Measurements from ENCODE around the gene BDKRB2.

DNA sequence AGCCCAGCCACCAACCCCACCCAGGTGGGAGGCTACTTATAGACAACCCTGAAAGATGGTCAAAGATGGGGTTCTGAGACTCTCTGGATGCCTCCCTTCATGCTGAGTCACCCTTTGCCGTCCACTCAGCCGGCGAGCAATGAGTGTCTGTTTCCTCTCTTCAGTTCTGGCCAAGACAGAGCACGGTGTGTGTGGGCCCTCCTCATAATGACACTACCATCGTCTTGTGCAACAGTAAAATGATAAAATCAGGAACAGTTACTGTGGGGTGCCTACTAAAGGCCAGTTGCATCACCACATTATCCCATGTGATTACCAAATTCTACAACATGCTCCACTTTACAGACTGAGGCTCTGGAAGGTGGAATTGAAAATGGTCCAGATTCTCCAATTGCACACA, 44.4 kb downstream of the BDKRB2 start:
- TF ChIP-seq, protein P1, sequence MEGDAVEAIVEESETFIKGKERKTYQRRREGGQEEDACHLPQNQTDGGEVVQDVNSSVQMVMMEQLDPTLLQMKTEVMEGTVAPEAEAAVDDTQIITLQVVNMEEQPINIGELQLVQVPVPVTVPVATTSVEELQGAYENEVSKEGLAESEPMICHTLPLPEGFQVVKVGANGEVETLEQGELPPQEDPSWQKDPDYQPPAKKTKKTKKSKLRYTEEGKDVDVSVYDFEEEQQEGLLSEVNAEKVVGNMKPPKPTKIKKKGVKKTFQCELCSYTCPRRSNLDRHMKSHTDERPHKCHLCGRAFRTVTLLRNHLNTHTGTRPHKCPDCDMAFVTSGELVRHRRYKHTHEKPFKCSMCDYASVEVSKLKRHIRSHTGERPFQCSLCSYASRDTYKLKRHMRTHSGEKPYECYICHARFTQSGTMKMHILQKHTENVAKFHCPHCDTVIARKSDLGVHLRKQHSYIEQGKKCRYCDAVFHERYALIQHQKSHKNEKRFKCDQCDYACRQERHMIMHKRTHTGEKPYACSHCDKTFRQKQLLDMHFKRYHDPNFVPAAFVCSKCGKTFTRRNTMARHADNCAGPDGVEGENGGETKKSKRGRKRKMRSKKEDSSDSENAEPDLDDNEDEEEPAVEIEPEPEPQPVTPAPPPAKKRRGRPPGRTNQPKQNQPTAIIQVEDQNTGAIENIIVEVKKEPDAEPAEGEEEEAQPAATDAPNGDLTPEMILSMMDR (IDR thresholded peaks at IDR 0.05; ENCODE audit: insufficient read depth, low read length), result no peak
- TF ChIP-seq, protein P2, sequence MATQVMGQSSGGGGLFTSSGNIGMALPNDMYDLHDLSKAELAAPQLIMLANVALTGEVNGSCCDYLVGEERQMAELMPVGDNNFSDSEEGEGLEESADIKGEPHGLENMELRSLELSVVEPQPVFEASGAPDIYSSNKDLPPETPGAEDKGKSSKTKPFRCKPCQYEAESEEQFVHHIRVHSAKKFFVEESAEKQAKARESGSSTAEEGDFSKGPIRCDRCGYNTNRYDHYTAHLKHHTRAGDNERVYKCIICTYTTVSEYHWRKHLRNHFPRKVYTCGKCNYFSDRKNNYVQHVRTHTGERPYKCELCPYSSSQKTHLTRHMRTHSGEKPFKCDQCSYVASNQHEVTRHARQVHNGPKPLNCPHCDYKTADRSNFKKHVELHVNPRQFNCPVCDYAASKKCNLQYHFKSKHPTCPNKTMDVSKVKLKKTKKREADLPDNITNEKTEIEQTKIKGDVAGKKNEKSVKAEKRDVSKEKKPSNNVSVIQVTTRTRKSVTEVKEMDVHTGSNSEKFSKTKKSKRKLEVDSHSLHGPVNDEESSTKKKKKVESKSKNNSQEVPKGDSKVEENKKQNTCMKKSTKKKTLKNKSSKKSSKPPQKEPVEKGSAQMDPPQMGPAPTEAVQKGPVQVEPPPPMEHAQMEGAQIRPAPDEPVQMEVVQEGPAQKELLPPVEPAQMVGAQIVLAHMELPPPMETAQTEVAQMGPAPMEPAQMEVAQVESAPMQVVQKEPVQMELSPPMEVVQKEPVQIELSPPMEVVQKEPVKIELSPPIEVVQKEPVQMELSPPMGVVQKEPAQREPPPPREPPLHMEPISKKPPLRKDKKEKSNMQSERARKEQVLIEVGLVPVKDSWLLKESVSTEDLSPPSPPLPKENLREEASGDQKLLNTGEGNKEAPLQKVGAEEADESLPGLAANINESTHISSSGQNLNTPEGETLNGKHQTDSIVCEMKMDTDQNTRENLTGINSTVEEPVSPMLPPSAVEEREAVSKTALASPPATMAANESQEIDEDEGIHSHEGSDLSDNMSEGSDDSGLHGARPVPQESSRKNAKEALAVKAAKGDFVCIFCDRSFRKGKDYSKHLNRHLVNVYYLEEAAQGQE (IDR thresholded peaks at IDR 0.05; ENCODE audit: insufficient replicate concordance, low read depth), result no peak
- TF ChIP-seq POLR2AphosphoS5 (IDR thresholded peaks at IDR 0.05; ENCODE audit: low read depth) (no peak), SPI1 (IDR thresholded peaks at IDR 0.05; ENCODE audit: borderline replicate concordance, low read depth) (no peak)
